CD4-positive, alpha-beta T cell treated with Interferon gamma for 1 hour (primary cell): ENCODE results near the gene ARL2.

ENCODE experiments used
- DNase-seq: peaks from one replicate; pipeline ENCODE4 v3.0.0-alpha.2; 2020

The ARL2 gene

GRCh38 chr11:65047581-65048422 is 33.8 kb downstream of the ARL2 start:
- peak; percentile 8 for DNase-seq

GRCh38 chr11:65051398-65051858 is 37.5 kb downstream of the ARL2 start:
- no peak for DNase-seq

GRCh38 chr11:65053827-65054508 is 40.0 kb downstream of the ARL2 start:
- peak; percentile 4 for DNase-seq

- DNase-seq = no peak
Observed at GRCh38 chr11:65055538-65055937, 41.6 kb downstream of the ARL2 start.

GRCh38 chr11:65056999-65057398 is 43.0 kb downstream of the ARL2 start:
- DNase-seq = no peak

GRCh38 chr11:65057526-65057925 is 43.6 kb downstream of the ARL2 start:
- no peak for DNase-seq

GRCh38 chr11:65058012-65058411 is 44.1 kb downstream of the ARL2 start:
- no peak for DNase-seq

GRCh38 chr11:65058419-65059054 is 44.6 kb downstream of the ARL2 start, which contains the start of gene NAALADL1:
TSS of gene NAALADL1 (minus strand) at chr11:65058553. CDS start at chr11:65058521, 32 bp downstream.
- DNase-seq = no peak

GRCh38 chr11:65059523-65059922 is 45.6 kb downstream of the ARL2 start:
- DNase-seq = no peak

- no peak for DNase-seq
Observed at GRCh38 chr11:65059959-65060824, 46.2 kb downstream of the ARL2 start.

- no peak for DNase-seq
Observed at GRCh38 chr11:65060913-65061408, 47.0 kb downstream of the ARL2 start.

GRCh38 chr11:65063532-65063931 is 49.6 kb downstream of the ARL2 start:
- DNase-seq = no peak

GRCh38 chr11:65064847-65065240 is 50.9 kb downstream of the ARL2 start:
- no peak for DNase-seq

- no peak for DNase-seq
Observed at GRCh38 chr11:65065851-65066250, 51.9 kb downstream of the ARL2 start.

GRCh38 chr11:65066315-65066714 is 52.4 kb downstream of the ARL2 start:
- no peak for DNase-seq

- DNase-seq = no peak
Observed at GRCh38 chr11:65066805-65067291, 52.9 kb downstream of the ARL2 start.

- DNase-seq = no peak
Observed at GRCh38 chr11:65067446-65067845, 53.5 kb downstream of the ARL2 start.

GRCh38 chr11:65069217-65069616 is 55.3 kb downstream of the ARL2 start:
- no peak for DNase-seq
